Posterior cingulate gyrus (tissue), 11 donors: ENCODE results near the gene DDX11.
"Not testable (repeated sequence)": the region's sequence is repeated elsewhere in the genome, so short reads cannot be mapped to it uniquely, and the experiment has no call there.

ENCODE experiments used
- DNase-seq, 10 donors: peaks; one replicate each; pipeline versions ENCODE4 v3.0.0 to v3.0.0-alpha.2; 2020 to 2021; ENCODE audit warnings: mixed read lengths in 3 of 10
- intact Hi-C: fragments of 100-400 bp; cut with DNase I; formaldehyde crosslinking; loops from one replicate; pipeline ENCODE4 v1.15.1; 2023

Gene DDX11

DNA sequence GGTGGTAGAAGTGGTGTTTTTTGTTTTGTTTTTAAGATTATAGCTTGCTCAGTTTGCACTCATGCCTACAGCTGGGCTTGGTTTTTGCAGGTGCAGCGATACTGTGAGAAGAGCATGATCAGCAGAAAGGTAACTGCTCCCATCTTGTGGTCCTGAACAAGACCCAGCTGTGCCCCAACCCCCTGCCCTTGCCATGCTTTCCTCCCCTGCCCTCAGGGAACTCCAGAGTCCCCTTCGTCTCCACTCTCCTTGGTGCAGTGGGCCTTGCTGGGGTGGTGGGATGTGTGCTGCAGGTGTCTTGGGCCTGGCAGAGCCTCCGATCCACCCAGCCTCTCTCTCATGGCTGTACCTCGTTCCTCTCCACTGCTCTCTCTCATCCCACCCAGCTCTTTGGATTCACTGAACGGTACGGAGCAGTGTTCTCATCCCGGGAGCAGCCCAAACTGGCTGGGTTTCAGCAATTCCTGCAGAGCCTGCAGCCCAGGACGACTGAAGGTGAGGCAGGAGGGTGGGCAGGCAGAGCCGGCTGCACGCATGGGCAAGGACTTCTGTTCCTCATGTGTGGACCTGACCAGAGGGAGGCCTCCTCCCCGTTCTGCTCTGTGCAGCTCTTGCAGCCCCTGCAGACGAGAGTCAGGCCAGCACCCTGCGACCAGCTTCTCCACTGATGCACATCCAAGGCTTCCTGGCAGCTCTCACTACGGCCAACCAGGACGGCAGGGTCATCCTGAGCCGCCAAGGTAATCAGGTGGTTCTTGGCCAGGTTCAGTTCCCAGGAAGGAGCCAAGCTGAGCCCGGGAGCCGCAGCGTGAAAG, 22.8 kb downstream of the DDX11 start:
- intact Hi-C loops: not testable (repeated sequence)
- DNase-seq: peak in 1 of 10 donors; percentile 58

DNA sequence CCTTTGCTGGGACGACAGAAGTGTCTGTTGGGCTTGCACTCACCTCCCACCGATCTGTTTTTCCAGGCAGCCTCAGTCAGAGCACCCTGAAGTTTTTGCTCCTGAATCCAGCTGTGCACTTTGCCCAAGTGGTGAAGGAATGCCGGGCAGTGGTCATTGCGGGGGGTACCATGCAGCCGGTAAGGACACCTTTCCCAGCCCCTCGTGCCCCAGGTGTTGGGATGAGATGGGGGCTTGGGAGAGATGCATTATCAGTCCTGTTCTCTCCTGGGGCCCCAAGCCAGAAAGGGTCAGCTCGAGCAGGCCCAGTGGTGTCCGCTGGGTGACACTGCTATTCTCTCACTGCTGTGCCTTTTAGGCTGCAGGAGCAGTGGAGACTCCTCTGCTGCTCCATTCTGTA, 24.2 kb downstream of the DDX11 start:
- intact Hi-C loops: not testable (repeated sequence)
- DNase-seq: peak in 1 of 10 donors; percentile 74

DNA sequence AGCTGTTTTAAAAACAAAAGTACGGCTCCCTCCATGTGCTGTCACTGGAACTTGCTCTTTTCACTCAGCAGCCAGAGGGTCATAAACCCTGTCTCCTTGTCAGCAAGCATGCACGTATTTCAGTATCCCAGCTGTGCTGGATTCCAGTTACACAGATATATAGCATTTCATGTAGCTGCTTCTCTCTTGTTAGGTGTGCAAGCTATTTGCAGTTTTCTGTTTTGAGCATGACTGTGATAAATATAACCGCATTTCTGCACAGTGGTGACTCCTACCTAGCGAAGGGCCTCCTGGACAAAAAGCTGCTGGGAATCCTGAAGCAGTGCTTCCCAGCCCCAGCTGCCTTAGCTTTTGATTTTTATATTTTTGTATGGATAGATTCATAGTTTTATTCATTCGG, 24.7 kb downstream of the DDX11 start:
- intact Hi-C loops, DNase-seq: not testable (repeated sequence)

DNA sequence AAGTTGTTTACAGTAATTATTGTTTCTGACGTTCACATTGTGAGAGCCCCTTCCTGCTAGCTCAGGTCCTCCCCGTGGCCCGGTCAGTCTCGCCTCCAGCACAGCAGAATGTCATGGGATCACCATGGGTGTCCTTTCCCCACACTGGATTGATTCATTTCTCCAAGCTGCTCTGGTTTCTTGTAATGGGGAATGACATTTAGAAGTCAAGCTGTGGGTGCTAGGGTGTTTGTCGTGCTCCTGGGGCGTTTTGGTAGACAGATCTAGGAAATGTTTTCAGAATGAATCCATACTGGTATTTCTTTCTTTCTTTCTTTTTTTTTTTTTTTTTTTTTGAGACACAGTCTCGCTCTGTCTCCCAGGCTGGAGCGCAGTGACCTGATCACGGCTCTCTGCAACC, 25.1 kb downstream of the DDX11 start:
- intact Hi-C loops, DNase-seq: not testable (repeated sequence)

DNA sequence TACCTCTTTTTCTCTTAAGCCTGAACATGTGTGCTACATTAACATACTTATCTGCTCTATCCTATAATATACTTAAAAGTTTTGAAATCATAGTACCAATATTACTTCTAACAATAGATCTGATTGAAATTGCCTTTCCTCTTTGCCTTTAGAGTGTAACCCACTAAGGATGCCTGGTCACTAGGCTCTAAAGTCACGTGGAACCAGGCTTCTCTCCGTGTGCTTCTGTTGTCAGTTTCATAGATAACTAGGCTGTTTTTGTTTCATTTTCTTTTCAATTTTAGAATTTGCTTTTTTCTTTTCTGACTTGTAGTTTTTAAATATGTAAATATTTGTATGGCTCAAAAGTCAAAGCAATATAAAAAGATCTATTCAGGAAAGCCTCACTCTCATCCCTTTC, 25.8 kb downstream of the DDX11 start:
- intact Hi-C loops: not testable (repeated sequence)

DNA sequence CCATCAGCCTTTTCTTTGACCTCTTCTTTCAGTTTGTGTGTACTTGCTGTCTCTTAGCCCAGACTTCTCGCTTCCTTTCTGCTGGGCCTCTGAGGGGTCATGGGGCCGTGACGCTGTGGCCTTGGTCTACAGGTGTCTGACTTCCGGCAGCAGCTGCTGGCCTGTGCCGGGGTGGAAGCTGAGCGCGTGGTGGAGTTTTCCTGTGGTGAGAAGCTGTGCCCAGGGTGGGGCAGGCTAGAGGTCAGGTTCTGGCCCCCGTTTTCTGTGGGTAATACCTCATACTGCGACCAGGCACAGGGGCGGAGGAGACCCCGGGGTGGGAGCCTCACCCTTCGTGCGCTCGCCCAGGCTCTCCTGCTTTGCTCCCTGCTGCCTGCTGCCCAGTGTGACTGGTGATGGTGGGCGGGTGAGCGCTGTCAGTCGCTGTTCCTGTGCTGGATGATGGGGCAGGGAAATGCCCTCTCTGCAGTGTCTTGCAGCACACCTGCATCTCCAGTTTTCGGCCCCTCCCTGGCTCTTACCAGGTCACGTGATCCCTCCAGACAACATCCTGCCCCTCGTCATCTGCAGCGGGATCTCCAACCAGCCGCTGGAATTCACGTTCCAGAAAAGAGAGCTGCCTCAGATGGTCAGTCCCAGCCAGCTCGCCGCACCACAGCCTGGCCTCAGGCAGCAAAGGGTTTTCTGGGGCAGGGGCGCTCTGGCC, 27.0 kb downstream of the DDX11 start:
- DNase-seq: peak in 2 of 10 donors; percentile 70 to 75
- intact Hi-C loops: not testable (repeated sequence)

More for the DNA sequence above, 25.8 kb downstream of the DDX11 start:
- not testable (repeated sequence) for DNase-seq

DNA sequence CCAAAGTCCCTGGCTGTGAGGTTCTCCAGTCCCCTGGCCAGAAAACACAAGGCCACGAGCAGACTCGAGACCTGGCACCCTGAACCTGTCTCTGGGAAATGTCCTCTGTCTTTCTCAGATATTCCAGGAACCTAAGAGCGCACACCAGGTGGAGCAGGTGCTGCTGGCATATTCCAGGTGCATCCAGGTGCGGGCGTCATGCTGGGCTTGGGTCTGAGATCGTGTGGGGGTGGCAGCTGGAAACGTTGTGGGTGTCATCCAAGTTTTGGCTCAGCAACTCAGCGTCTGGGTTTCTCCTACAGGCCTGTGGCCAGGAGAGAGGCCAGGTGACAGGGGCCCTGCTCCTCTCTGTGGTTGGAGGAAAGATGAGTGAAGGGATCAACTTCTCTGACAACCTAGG, 28.5 kb downstream of the DDX11 start:
- peak in 1 of 10 donors; percentile 54 for DNase-seq
- intact Hi-C loops: not testable (repeated sequence)

DNA sequence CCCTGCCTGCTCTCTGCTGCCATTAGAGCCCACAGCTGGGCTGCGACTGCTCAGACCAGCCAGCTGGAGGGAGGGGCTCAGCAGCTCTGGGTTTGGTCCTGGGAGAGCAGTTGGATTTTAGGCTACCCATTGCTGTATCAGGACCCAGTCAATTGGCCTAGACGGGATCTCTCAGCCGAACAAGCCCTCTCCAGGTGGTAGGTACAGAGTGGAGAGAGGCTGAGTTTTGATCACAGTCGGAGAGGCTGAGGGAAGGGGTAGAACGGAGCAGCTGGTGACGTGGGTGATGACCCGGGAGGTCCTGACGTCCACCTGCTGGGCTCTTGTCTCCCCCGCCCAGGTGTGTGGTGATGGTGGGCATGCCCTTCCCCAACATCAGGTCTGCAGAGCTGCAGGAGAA, 28.9 kb downstream of the DDX11 start:
- intact Hi-C loops: not testable (repeated sequence)
- DNase-seq: peak in 1 of 10 donors; percentile 52

DNA sequence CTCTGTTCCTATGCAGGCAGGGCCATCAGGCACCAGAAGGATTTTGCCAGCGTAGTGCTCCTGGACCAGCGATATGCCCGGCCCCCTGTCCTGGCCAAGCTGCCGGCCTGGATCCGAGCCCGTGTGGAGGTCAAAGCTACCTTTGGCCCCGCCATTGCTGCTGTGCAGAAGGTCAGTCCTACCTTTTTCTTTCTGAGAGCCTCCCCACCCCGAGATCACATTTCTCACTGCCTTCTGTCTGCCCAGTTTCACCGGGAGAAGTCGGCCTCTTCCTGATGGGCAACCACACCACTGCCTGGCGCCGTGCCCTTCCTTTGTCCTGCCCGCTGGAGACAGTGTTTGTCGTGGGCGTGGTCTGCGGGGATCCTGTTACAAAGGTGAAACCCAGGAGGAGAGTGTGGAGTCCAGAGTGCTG, 29.9 kb downstream of the DDX11 start:
- DNase-seq: peak in 2 of 10 donors; percentile 60 to 70
- intact Hi-C loops: not testable (repeated sequence)

DNA sequence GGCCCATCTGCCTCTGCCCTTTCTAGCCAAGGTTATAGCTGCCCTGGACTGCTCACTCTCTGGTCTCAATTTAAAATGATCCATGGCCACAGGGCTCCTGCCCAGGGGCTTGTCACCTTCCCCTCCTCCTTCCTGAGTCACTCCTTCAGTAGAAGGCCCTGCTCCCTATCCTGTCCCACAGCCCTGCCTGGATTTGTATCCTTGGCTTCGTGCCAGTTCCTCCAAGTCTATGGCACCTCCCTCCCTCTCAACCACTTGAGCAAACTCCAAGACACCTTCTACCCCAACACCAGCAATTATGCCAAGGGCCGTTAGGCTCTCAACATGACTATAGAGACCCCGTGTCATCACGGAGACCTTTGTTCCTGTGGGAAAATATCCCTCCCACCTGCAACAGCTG, 30.6 kb downstream of the DDX11 start:
- intact Hi-C loops, DNase-seq: not testable (repeated sequence)

DNA sequence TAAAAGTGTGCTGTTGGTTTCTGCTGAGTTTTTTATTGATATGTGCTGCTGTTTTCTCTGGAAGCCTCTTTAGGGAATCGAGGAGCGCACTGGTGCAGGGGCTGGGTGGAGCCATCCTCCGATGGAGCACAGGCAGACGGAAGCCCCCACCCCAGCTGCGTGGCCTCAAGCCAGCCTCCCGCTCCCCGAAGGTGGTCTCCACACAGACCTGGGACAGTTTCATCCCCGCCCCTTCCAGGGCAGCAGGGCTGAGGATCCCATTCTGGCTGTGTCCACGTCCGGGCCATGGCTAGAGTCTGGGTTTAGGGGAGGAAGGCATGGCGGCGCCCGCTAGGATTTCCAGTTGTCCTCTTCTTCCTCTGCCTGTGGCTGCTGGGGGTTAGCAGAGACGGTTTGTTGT, 31.1 kb downstream of the DDX11 start:
- intact Hi-C loops: not testable (repeated sequence)
- peak in 2 of 10 donors; percentile 13 to 70 for DNase-seq

DNA sequence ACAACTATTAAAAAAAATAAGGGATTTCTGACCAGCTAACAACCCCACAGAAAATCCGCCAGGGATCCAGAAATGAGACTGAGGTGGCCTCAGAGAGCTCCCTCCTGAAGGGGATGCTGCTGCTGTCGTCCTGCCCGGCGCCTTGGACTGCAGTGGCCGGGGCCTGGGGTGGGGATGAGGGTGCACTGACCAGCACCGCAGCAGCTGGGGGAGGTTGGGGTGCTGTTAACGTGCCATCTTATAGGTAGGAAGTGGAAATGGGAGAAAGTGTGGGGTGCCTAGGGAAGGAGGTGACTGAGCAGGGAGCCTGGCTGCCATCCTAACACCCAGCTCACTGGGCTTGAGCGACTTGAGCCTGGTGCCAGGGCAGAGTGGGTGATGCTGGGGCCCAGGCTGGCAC, 32.0 kb downstream of the DDX11 start:
- intact Hi-C loops: no loop called here
- peak in 1 of 10 donors; percentile 53 for DNase-seq

DNA sequence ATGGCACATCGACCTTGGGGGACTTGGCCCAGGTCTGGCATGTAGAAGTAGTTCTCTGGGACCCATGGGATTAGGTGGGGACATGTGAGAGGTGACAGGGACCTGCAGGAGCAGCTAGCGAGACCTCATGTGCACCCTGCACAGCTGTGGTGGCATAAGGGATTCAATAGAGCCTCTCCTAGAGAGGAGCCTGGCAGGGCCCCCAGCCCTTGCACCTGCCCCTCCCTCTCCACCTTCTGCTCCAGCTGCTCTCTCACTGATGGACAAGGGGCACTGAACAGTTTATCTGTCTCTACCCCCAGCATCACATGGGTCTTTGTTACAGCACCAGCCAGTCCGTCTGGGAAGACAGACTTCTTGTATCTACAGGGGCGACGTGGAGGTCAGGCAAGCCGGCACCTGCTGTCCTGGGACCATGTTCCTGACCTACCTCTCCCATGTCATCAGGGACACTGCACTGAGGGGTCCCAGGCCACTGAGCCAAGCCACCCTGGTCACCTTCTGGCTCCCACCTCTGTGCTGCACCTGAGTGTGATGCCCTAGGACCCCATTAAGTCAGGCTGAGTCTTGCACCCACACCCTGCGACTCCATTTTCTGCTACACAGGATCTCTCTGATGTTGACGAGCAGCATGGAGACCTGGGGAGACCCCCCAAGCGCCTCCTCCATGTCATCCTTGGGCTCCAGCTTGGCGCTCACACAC, 32.6 kb downstream of the DDX11 start:
- peak in 1 of 10 donors; percentile 80 for DNase-seq
- intact Hi-C loops: no loop called here

DNA sequence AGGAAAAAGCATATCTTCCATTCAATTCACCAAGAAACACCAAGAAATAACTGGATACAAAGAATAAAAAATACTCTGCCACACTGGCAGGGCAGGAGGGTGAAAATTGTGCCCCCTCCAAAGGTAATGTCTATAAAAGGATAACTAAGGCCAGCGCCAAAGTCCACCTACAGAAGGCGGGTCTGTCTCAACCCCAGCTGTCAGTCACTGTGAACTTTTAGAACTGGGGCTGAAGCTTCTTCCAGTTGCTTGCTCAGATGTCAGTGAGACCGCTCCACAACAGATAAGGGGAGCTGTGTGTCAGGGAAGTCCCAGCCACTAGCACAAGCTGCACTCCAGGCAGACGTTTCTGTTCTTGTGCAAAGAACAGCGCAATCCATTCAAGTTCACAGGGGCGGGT, 36.1 kb downstream of the DDX11 start:
- intact Hi-C loops: not testable (repeated sequence)

DNA sequence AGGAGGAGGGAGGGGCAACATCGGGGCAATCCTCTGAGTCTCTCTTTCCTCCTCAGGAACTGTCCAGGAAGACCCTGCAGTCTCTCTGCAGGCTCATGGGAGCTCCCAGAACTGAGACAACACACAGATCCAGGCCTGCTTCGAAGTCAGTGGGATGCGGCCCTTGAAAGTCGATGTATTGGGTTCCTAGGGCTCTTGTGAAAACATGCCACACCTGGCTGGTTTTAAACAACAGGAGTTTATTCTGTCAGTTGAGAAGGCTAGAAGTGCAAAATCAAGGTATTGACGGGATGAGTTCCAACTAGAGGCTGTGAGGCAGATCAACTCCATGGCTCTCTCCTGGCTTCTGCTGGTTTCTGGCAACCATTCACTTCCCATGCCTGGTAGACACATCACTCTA, 36.6 kb downstream of the DDX11 start:
- intact Hi-C loops: not testable (repeated sequence)

More for the DNA sequence above, 36.1 kb downstream of the DDX11 start:
- not testable (repeated sequence) for DNase-seq

DNA sequence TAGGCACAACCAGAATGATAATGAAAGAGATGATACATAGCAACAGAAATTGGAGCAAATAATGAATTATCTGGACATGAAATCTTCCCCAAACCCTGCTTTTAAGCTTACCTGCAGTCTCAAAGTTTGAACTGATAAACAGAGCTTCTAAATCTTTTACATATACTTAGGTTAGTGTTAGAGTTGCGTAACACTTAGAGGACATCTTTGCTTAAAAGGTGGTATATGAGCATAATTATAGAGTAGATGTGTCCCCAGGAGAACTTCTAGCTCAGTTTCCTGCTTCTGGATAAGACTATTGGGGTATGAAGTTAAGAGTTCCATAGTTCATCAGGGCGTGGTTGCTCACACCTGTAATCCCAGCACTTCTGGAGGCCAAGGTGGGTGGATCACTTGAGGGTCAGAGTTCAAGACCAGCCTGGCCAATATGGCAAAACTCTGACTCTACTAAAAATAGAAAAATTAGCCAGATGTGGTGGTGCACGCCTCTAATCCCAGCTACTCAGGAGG, 41.5 kb downstream of the DDX11 start:
- DNase-seq, intact Hi-C loops: not testable (repeated sequence)

More for the DNA sequence above, 36.6 kb downstream of the DDX11 start:
- not testable (repeated sequence) for DNase-seq

DNA sequence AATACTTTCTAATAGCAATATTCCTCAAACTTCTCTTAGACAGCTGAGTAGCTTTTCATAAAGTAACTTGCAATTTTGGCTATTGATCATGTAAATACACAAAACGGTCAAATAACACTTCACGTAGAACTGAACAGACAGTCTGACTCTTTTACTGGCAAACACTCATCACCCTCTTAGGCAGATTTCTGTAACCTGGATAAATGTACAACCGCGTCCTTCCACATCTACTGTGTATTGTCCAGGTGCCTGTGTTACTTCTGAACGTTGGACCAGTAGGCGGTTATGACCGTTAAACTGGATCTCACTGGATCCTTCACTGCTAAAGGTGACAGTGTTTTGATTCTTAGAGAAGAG, 43.2 kb downstream of the DDX11 start:
- intact Hi-C loops, DNase-seq: not testable (repeated sequence)

DNA sequence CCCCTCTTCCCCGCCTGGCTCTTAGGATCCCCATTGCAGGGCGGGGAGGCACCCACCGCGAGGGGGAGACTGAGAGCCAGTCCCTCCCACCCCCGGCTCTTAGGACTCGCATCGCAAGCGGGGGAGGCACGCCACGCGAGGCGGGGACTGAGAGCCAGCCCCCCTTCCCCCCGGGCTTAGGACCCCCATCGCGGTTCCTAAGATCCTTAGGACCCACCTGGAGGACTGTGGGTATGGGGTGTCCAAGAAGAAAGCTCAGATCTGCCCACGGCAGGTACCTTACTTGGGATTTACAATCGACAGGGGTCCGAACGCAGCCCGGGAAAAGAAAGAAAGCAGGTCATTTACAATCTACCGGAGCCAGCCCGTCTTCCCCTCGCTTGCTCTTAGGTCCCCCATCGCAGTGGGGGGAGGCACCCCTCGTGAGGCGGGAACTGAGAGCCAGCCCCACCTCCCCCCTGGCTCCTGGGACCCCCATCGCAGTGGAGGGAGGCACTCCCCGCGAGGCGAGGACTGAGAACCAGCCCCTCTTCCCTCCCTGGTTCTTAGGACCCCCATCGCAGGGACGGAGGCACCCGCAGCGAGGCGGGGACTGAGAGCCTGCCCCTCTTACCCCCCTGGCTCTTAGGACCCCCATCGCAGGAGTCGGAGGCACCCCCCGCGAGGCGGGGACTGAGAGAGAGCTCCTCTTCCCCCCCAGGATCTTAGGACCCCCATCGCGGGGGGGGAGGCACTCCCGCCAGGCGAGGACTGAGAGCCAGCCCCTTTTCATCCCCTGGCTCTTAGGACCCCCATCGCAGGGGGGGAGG, 43.7 kb downstream of the DDX11 start:
- peak in 4 of 10 donors; percentile 47 to 84 (median 65) for DNase-seq
- intact Hi-C loops: no loop called here

DNA sequence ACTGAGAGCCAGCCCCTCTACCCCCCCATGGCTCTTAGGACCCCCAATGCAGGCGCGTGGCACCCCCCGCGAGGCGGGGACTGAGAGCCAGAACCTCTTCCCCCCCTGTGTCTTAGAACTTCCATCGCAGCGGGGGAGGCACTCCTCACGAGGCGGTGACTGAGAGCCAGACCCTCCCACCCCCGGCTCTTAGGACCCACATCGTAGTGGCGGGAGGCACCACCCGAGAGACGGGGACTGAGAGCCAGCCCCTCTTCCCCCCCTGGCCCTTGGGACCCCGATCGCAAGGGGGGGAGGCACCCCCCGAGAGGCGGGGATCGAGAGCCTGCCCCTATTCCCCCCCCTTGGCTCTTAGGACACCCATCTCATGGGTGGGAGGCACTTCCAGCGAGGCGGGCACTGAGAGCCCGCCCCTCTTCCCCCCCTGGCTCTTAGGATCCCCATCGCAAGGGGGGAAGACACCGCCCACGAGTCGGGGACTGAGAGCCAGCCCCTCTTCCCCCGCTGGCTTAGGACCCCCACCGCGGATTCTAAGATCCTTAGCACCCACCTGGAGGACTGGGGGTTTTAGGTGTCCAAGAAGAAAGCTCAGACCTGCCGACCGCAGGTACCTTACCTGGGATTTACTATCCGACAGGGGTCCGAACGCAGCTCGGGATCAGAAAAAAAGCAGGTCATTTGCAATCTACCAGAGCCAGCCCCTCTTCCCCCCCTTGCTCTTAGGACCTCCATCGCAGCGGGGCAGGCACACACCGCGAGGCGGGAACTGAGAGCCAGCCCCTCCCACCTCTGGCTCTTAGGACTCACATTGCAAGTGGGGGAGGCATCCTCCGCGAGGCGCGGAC, 44.9 kb downstream of the DDX11 start:
- intact Hi-C loops: no loop called here
- peak in 2 of 10 donors; percentile 67 to 72 for DNase-seq
